Activated T-cell treated with anti-CD3 and anti-CD28 coated beads, Interleukin-2, amount 50 U/mL, for 4 hours (primary cell): ENCODE data around the gene ATG16L2. TPM values are rescaled to one million over a fixed set of nuclear protein-coding genes. Genes with fewer than 3 reads are reported as not detected.
A peak's percentile ranks its signal among the peaks of the same experiment; 100 is the strongest.
"Not testable (repeated sequence)": the region's sequence is repeated elsewhere in the genome, so short reads cannot be mapped to it uniquely, and the experiment has no call there.

Experiments used
- ATAC-seq, 2 donors: fragments of 200-7000 bp; cut with Tn5 transposase; one replicate each; pipeline ENCODE4 v1.10.0; 2021
- DNase-seq: peaks from one replicate; pipeline ENCODE4 v3.0.0-alpha.2; 2020
- H3K27me3 Mint-ChIP-seq: one replicate; pipeline ENCODE4 v1.8.0; 2021; ENCODE audit warnings: low read depth, mixed read lengths
- H3K36me3 Mint-ChIP-seq: one replicate; pipeline ENCODE4 v1.8.0; 2022; ENCODE audit warnings: mixed read lengths; ENCODE audit not compliant: insufficient read depth
- H3K4me1 Mint-ChIP-seq: one replicate; pipeline ENCODE4 v1.8.0; 2021; ENCODE audit warnings: low read depth, mixed read lengths
- H3K4me3 Mint-ChIP-seq: one replicate; pipeline ENCODE4 v1.8.0; 2021; ENCODE audit warnings: mild to moderate bottlenecking, moderate library complexity, mixed read lengths
- H3K9me3 Mint-ChIP-seq: one replicate; pipeline ENCODE4 v1.8.0; 2021; ENCODE audit warnings: mixed read lengths
- total RNA-seq, 3 donors: library from RNA; stranded (reverse); gene quantifications; one replicate each; pipeline ENCODE4 v1.2.1, GENCODE V29; 2021

Gene ATG16L2
- total RNA-seq, 3 donors from 2014 or later: 23.8 to 28.9 (median 26.0) TPM

DNA sequence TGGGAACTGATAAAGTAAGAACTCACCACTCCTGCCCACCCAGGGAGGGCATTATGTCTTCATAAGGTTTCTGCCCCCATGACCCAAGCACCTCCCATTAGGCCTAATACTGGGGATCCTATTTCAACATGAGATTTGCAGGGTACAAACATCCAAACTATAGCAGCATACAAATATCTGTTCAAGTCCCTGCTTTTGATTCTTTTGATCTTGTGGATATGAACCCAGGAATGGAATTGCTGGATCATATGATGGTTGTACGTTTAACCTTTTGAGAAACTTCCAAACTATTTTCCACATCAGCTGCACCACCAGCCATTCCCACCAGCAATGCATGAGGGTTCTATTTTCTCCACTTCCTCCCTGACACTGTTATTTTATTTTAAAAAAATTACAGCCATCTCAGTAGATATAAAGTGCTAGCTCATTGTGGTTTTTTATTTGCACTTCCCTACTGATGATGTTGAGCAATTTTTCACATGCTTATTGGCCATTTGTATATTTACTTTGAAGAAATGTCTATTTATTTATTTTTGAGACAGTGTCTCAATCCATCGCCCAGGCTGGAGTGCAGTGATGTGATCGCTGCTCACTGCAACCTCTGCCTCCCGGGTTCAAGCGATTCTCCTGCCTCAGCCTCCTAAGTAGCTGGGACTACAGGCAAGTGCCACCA lies 7.1 kb upstream of the ATG16L2 start:
- Mint-ChIP-seq H3K36me3 (peaks cover 12% of the 10 kb centered on the region), H3K4me3 (no peak overlapping the region), H3K27me3 (no peaks in the 10 kb centered on the region)

DNA sequence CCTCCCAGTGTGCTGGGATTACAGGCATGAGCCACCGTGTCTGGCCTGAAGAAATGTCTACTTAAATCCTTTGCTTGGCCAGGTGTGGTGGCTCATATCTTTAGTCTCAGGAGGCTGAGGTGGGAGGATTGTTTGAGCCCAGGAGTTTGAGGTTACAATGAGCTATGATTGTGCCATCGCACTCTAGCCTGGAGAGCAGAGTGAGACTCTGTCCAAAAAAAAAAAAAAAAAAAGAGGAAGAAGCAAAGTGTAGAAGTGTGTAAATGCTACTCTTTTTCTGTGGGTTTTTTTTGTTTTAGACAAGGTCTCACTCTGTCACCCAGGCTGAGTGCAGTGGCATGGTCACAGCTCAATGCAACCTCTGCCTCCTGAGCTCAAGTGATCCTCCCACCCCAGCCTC lies 6.4 kb upstream of the ATG16L2 start:
- Mint-ChIP-seq H3K4me1 (peaks cover 16% of the 10 kb centered on the region), H3K27me3 (no peaks in the 10 kb centered on the region), H3K4me3 (no peak overlapping the region), H3K36me3 (peaks cover 12% of the 10 kb centered on the region), H3K9me3 (no peaks in the 10 kb centered on the region)
- no peak for DNase-seq
- no peak for ATAC-seq

More for the DNA sequence above, 7.1 kb upstream of the ATG16L2 start:
- ATAC-seq (no peak), DNase-seq (no peak)
- Mint-ChIP-seq H3K9me3 (no peaks in the 10 kb centered on the region), H3K4me1 (peaks cover 12% of the 10 kb centered on the region)

DNA sequence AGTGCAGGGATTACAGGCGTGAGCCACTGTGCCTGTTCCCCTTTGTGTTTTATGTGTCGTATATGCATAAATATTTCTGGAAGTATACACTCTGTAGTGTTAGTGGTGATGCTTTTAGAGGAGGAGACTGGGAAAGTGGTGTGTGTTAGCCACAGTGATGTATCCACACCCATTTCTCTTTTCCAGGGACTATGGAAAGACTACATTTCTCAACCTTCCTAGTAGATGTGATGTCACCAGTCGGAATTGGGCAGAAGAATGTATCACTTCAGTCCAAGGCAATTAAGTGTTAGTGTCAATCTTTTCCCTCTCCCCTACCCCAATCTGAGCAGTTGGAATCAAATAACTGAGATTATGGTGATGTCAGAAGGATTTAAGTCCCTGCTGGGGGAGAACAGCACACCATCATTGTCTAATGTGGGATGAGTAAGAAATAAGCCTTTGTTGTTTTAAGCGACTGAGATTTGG lies 5.8 kb upstream of the ATG16L2 start:
- DNase-seq: no peak
- Mint-ChIP-seq H3K36me3 (peaks cover 14% of the 10 kb centered on the region), H3K4me1 (peaks cover 21% of the 10 kb centered on the region), H3K4me3 (no peak overlapping the region), H3K9me3 (no peaks in the 10 kb centered on the region), H3K27me3 (no peaks in the 10 kb centered on the region)
- ATAC-seq: no peak

DNA sequence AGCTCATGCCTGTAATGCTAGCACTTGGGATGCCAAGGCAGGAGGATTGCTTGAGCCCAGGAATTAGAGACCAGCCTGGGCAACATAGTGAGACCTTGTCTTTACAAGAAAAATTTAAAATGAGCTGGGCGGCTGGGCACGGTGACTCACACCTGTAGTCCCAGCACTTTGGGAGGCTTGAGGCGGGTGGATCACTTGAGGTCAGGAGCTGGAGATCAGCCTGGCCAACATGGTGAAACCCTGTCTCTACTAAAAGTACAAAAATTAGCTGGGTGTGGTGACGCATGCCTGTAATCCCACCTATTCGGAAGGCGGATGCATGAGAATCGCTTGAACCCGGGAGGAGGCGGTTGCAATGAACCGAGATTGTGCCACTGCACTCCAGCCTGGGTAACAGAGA lies 2.5 kb upstream of the ATG16L2 start:
- peak overlapping the region; percentile 58 for H3K4me3 Mint-ChIP-seq
- H3K4me1 Mint-ChIP-seq: peaks cover 33% of the 10 kb centered on the region
- not testable (repeated sequence) for H3K27me3 Mint-ChIP-seq, DNase-seq, H3K9me3 Mint-ChIP-seq, ATAC-seq
- H3K36me3 Mint-ChIP-seq: peaks cover 14% of the 10 kb centered on the region

DNA sequence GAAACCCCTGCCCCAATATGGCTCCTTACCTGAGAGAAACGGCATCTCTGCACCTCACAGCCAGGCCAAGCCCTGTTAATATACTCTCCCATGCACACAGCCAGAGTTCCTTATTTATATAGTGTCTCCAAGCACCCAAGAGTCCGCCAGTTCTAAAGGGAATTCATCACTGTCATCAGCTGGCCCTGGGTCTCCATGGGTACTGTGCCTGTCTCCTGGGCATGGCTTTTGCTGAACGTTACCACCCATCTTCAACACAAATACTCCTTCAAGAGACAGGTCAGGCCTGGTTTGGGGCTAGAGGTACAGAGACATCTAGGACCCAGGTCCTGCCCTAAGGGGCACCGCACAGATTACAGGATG lies 1.6 kb upstream of the ATG16L2 start:
- H3K27me3 Mint-ChIP-seq: no peaks in the 10 kb centered on the region
- peaks cover 39% of the 10 kb centered on the region for H3K4me1 Mint-ChIP-seq
- peaks cover 16% of the 10 kb centered on the region for H3K36me3 Mint-ChIP-seq
- no peaks in the 10 kb centered on the region for H3K9me3 Mint-ChIP-seq
- H3K4me3 Mint-ChIP-seq: peak overlapping the region; percentile 99
- no peak for DNase-seq
- ATAC-seq: no peak

DNA sequence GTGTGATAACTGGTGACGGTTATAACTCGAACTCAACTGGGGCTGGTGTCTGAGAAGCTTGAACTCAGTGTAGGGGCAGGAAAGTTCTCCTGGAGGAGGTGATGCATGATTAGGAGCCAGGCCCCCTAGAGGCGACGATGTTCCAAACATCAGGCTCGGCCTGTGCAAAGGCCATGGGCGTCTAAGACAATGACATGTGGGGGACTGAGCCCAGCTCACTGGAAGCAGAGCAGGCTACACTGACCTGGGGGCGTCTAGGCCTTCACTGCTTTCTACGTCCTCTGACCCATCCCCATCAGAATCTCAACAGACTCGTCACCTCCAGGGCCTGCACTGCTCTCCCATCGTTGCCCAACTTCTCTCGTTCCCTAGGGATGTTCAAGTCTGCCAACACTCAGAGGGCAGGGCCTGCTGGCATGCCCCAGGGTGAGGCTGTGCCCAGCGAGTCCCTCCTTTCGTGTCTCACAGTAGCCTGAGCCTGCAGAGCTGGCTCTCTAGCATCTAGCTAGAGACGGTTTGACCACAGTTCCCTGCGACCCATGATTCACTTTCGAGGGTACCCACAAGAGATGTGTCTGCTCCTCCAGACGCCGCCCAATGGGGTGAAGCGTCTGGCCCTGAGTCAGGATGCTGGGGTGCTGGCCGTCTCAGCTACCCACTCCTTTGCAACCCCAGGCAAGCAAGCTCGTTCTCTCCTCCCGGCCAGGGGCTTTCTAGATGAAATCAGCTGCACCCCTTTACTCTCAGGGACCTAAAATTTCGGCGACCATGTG lies 1.1 kb upstream of the ATG16L2 start:
- ATAC-seq (peak; percentile 64 to 67), DNase-seq (peak; percentile 61)
- Mint-ChIP-seq H3K4me1 (peaks cover 43% of the 10 kb centered on the region), H3K36me3 (peaks cover 20% of the 10 kb centered on the region), H3K9me3 (no peaks in the 10 kb centered on the region), H3K27me3 (no peaks in the 10 kb centered on the region), H3K4me3 (peak overlapping the region; percentile 99)

DNA sequence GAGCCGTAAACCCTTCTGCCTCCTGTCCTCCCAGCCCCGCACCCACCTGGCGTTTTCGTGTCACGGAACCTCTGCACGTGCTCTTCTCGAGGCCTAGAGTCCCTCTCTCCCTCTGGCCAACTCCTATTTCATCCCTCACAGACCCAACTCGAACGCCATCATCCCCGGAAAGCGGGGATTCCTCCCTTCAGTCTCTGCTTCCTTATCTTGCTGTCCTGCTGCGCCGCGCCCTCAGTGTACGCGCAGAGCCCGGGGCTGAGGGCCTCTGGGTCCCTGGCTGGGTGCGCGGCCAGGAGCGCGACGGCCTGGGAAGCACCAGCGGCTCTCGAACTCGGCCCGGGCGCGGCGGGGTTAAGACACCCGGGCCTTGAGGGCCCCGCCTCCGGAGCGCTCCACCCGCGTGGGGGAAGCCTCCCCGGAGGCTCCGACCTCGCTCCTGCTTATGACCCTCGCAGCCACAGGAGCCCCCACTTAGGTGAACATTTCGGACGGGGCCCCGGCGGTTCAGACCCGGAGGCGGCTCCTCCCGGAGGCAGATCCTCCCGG lies 398 bp upstream of the ATG16L2 start:
- Mint-ChIP-seq H3K4me3 (peak overlapping the region; percentile 99), H3K9me3 (no peaks in the 10 kb centered on the region), H3K4me1 (peaks cover 44% of the 10 kb centered on the region), H3K27me3 (no peaks in the 10 kb centered on the region), H3K36me3 (peaks cover 20% of the 10 kb centered on the region)
- peak; percentile 67 to 69 for ATAC-seq
- DNase-seq: no peak

DNA sequence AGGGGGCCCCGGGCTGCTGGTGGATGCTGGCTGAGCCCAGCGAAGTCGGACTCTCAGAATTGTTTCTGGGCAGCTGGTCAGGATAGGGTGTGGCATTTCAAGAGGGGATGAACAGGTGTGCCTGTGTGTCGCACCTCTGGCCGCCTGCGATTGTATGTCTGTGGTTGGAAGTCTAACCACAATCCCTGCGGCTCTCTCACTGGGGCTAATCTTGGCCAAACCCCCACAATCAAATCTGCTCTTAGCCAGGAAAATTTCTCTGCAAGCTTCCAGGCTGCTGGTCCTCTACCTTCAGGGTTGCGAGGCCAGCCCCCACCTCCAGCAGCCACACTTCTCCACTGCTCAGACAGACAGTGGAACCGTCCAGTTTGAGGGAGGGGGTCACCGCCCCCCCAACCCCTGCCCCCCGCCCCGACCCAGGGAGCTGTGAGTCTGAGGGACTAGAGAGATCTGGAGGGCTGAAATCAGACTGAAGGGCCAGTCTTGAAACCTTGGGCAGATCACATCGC lies 953 bp downstream of the ATG16L2 start:
- Mint-ChIP-seq H3K4me3 (peak overlapping the region; percentile 98), H3K4me1 (peaks cover 46% of the 10 kb centered on the region), H3K27me3 (no peaks in the 10 kb centered on the region), H3K36me3 (peaks cover 26% of the 10 kb centered on the region), H3K9me3 (no peaks in the 10 kb centered on the region)
- DNase-seq: no peak
- ATAC-seq: no peak

DNA sequence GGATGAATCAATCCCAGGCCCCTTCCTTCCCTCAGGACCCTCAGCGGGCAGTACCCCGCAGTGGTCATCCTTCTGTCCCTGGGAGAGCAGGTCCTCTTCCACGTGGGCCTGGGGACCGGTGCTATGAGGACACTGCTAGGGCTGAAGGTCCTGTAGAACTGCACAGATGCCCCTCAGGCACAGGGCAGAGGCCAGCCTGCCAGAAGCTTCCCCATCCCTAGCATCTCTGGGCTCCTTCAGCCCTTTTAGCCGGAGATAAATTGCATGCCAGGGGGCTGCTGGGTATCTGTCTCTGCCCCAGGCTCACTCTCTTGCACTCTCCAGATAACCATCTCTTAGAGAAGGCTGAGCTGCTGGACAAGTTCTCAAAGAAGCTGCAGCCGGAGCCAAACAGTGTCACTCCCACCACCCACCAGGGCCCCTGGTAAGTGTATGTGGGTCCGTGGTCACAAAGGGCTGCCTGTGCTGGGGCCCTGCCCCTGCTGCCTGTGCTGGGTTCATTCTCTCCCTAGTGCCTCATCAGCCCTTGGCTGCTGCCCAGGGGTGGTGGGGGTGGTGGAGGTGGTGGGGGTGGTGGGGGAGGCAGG lies 2.3 kb downstream of the ATG16L2 start:
- no peaks in the 10 kb centered on the region for H3K27me3 Mint-ChIP-seq
- ATAC-seq (no peak), DNase-seq (no peak)
- no peaks in the 10 kb centered on the region for H3K9me3 Mint-ChIP-seq
- peaks cover 24% of the 10 kb centered on the region for H3K36me3 Mint-ChIP-seq
- H3K4me1 Mint-ChIP-seq: peaks cover 53% of the 10 kb centered on the region
- H3K4me3 Mint-ChIP-seq: peak overlapping the region; percentile 98

DNA sequence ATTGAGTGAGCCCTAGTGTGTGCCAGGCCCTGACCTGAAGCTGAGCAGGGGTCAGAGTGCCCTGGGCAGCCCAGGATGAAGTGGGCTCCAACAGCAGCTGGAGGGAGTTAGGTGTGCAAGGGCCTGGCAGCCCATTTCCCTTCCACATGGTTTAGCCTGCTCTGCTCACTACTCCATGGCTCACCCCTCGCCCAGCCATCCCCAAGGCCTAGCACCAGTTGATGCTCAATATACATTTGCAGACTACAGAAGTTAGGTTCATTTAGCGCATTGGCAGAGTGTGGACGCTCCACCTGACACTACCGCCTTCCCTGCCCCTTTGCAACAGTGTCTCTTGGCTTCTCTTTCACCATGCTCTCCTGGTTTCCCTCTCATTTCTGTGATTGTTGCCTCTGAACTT lies 3.8 kb downstream of the ATG16L2 start:
- peaks cover 41% of the 10 kb centered on the region for H3K4me1 Mint-ChIP-seq
- peaks cover 24% of the 10 kb centered on the region for H3K36me3 Mint-ChIP-seq
- no peaks in the 10 kb centered on the region for H3K9me3 Mint-ChIP-seq
- no peak overlapping the region for H3K4me3 Mint-ChIP-seq
- no peak for DNase-seq
- ATAC-seq: no peak
- no peaks in the 10 kb centered on the region for H3K27me3 Mint-ChIP-seq

DNA sequence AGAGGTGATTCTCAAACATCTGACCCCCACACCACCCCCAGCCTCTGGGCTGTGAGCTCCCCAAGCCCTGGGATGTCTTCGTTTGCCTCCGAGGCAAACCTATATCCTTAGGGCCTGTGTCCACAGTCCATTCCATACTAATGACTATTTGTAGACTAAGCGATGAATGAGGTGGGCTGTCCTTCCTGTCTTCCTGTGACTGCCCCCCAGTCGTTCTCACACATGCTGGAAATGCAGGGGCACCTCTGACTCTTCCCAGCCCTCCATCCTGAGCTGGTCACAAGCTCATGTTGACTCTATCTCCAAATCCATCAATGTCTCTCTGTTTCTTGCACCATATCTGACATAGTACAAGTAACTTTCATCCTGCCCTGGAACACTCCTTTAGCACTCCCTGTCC lies 4.8 kb downstream of the ATG16L2 start:
- Mint-ChIP-seq H3K36me3 (peaks cover 22% of the 10 kb centered on the region), H3K27me3 (no peaks in the 10 kb centered on the region), H3K9me3 (no peaks in the 10 kb centered on the region), H3K4me1 (peaks cover 40% of the 10 kb centered on the region), H3K4me3 (no peak overlapping the region)
- ATAC-seq (no peak), DNase-seq (no peak)

DNA sequence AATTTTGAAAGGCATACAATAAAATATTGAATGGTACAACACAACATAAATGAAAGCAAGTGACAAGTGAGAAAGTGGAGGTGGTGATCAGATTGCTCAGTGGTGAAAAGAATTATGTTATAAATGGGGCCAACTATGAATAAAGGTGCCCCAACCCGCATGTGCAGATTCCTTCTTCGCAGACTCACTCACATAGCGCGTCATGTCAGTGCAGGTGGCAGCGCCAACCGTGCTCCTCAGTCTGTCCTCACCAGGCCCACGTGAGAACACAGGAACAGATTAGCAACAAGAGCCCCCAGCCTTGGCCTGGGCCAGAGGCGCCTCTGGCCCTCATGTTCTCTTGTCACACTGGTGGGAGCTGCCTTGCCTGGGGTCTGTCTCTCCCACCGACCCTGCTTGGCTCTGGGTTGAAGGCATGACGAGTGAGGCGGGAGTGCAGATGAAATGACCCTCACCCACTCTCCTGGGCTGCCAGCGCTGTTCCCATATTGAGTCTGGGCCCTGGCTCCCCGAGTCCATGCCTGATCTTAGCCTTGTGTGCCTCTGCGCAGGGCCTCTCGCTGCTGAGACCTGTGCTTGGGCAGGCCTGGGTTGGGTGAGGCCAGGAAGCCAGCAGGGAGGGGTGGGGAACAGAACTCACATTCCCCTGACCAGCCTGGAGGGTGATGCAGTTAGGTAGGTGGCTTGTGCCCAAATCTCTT lies 6.4 kb downstream of the ATG16L2 start:
- Mint-ChIP-seq H3K9me3 (no peaks in the 10 kb centered on the region), H3K36me3 (peaks cover 27% of the 10 kb centered on the region), H3K27me3 (no peaks in the 10 kb centered on the region), H3K4me1 (peaks cover 39% of the 10 kb centered on the region), H3K4me3 (peak overlapping the region; percentile 51)
- ATAC-seq (no peak), DNase-seq (no peak)

DNA sequence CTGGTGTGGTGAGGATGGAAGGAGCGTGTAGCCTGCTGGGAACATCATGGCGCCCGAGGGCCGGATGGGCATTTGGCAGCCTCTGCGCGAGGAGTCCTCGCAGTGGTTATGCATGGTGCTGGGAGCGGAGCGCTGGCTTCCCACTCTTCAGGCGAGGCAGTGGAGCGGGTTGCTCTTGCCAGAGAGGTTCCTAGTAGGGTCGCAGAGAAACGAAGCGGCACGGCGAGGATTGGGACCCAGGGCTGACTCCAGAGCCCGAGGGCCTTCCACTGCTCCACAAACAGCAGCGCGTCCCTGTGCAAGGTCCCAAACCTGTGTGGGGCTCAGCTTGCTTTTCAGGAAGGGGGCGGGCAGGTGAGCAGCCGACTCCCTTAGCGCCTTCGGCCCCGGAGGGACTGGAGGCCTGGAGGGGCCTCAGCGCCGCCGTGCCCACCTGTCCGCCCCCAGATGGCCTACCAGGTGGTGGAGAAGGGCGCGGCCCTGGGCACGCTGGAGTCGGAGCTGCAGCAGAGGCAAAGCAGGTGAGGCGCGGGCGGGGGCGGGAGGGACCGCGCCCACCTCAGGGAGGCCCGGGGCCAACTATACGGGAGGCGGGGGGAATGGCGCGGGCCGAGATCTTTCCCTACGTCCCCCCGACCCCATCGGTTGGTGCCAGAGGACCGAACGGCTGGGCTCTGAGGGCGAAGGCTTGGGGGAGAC lies 7.2 kb downstream of the ATG16L2 start:
- no peak for DNase-seq
- H3K4me3 Mint-ChIP-seq: peak overlapping the region; percentile 51
- no peak for ATAC-seq
- peaks cover 31% of the 10 kb centered on the region for H3K4me1 Mint-ChIP-seq
- H3K36me3 Mint-ChIP-seq: peaks cover 27% of the 10 kb centered on the region
- no peaks in the 10 kb centered on the region for H3K27me3 Mint-ChIP-seq
- H3K9me3 Mint-ChIP-seq: no peaks in the 10 kb centered on the region
